Ishikawa (cell line): ENCODE measurements around the gene GJC1.

ENCODE experiments used
- CEBPB ChIP-seq: IDR thresholded peaks from 2 replicates; pipeline ENCODE4 v1.6.1; 2012
- CREB1 ChIP-seq: IDR thresholded peaks from 2 replicates; pipeline ENCODE4 v1.6.1; 2012; ENCODE audit warnings: low read depth
- EGR1 ChIP-seq: IDR thresholded peaks from 2 replicates; pipeline ENCODE4 v1.6.1; 2012
- EP300 ChIP-seq: IDR thresholded peaks from 2 replicates; pipeline ENCODE4 v1.6.1; 2012; ENCODE audit warnings: borderline replicate concordance
- FOXM1 ChIP-seq: IDR thresholded peaks from 2 replicates; pipeline ENCODE4 v1.6.1; 2012; ENCODE audit warnings: low read depth, borderline replicate concordance
- MAX ChIP-seq: IDR thresholded peaks from 2 replicates; pipeline ENCODE4 v1.6.1; 2012
- NFIC ChIP-seq: IDR thresholded peaks from 2 replicates; pipeline ENCODE4 v1.6.1; 2012
- RAD21 ChIP-seq: IDR thresholded peaks from 2 replicates; pipeline ENCODE4 v1.6.1; 2012; ENCODE audit warnings: low read depth
- REST ChIP-seq: IDR thresholded peaks from 2 replicates; pipeline ENCODE4 v1.6.1; 2012; ENCODE audit warnings: low read depth, mild to moderate bottlenecking
- TAF1 ChIP-seq: IDR thresholded peaks from 2 replicates; pipeline ENCODE4 v1.6.1; 2012; ENCODE audit warnings: low read depth, mild to moderate bottlenecking
- TCF12 ChIP-seq: IDR thresholded peaks from 2 replicates; pipeline ENCODE4 v1.6.1; 2012; ENCODE audit warnings: low read depth
- TEAD4 ChIP-seq: IDR thresholded peaks from 2 replicates; pipeline ENCODE4 v1.6.1; 2012
- USF1 ChIP-seq: IDR thresholded peaks from 2 replicates; pipeline ENCODE4 v1.6.1; 2012
- YY1 ChIP-seq: IDR thresholded peaks from 2 replicates; pipeline ENCODE4 v1.6.1; 2012; ENCODE audit warnings: low read depth
- ZBTB7A ChIP-seq: IDR thresholded peaks from 2 replicates; pipeline ENCODE4 v1.6.1; 2012; ENCODE audit warnings: low read depth

GJC1 gene

GRCh38 chr17:44772308-44773045, 57.6 kb downstream of the GJC1 start:
- no peak for TF ChIP-seq EGR1
- no peak for TF ChIP-seq TAF1

- TF ChIP-seq REST, result no peak
- no peak for TF ChIP-seq TCF12
- TF ChIP-seq EP300, result no peak
- TF ChIP-seq ZBTB7A, result no peak
- no peak for TF ChIP-seq CEBPB
- no peak for TF ChIP-seq FOXM1
- no peak for TF ChIP-seq MAX
- TF ChIP-seq RAD21, result no peak
- TF ChIP-seq YY1, result no peak
- no peak for TF ChIP-seq EGR1
- no peak for TF ChIP-seq USF1
- TF ChIP-seq TEAD4, result no peak
- TF ChIP-seq TAF1, result no peak
- no peak for TF ChIP-seq CREB1
- TF ChIP-seq NFIC, result no peak
Observed at GRCh38 chr17:44770166-44770925, 59.7 kb downstream of the GJC1 start.

GRCh38 chr17:44769647-44770084, 60.4 kb downstream of the GJC1 start:
- TF ChIP-seq CEBPB (no peak), TEAD4 (no peak), EGR1 (no peak), USF1 (no peak), YY1 (no peak), ZBTB7A (no peak), NFIC (no peak)

- no peak for TF ChIP-seq TCF12
- TF ChIP-seq CREB1, result no peak
- TF ChIP-seq RAD21, result no peak
- TF ChIP-seq ZBTB7A, result no peak
- TF ChIP-seq TEAD4, result no peak
- TF ChIP-seq YY1, result no peak
- TF ChIP-seq EP300, result no peak
- TF ChIP-seq TAF1, result no peak
- TF ChIP-seq NFIC, result no peak
- TF ChIP-seq MAX, result no peak
- TF ChIP-seq EGR1, result no peak
- no peak for TF ChIP-seq REST
- no peak for TF ChIP-seq FOXM1
- TF ChIP-seq CEBPB, result no peak
- no peak for TF ChIP-seq USF1
Observed at GRCh38 chr17:44769230-44769629, 60.9 kb downstream of the GJC1 start.

- no peak for TF ChIP-seq YY1
- no peak for TF ChIP-seq RAD21
- no peak for TF ChIP-seq TAF1
- no peak for TF ChIP-seq NFIC
- TF ChIP-seq FOXM1, result no peak
- TF ChIP-seq TEAD4, result no peak
- no peak for TF ChIP-seq TCF12
- TF ChIP-seq CEBPB, result no peak
- TF ChIP-seq EP300, result no peak
- TF ChIP-seq MAX, result no peak
- TF ChIP-seq EGR1, result no peak
- TF ChIP-seq USF1, result no peak
- no peak for TF ChIP-seq ZBTB7A
- no peak for TF ChIP-seq REST
- no peak for TF ChIP-seq CREB1
Observed at GRCh38 chr17:44768505-44769142, 61.5 kb downstream of the GJC1 start.
